Fibroblast of lung (primary cell): ENCODE results near the gene KATNAL1. TPM values are rescaled to one million over a fixed set of nuclear protein-coding genes. Genes with fewer than 3 reads are reported as not detected.
A peak's percentile ranks its signal among the peaks of the same experiment; 100 is the strongest.

ENCODE experiments used
- DNase-seq, 2 donors: peaks; one replicate each; pipeline versions ENCODE4 v3.0.0 to v3.0.0-alpha.2; 2010; ENCODE audit warnings: low read depth in 2 of 2
- H2AFZ ChIP-seq: 2 replicates; pipeline ENCODE4 v1.5.1; 2012; ENCODE audit warnings: low read length, control low read depth, inconsistent platforms
- H3K27ac ChIP-seq: 2 replicates; pipeline ENCODE4 v1.5.1; 2011; ENCODE audit warnings: low read length, control low read depth; ENCODE audit not compliant: insufficient read depth
- H3K27me3 ChIP-seq: 2 replicates; pipeline ENCODE4 v1.5.1; 2011; ENCODE audit warnings: mild to moderate bottlenecking, low read length; ENCODE audit not compliant: control insufficient read depth, insufficient read depth
- H3K36me3 ChIP-seq: 2 replicates; pipeline ENCODE4 v1.5.1; 2011; ENCODE audit warnings: low read length; ENCODE audit not compliant: control insufficient read depth, insufficient read depth
- H3K4me1 ChIP-seq: 2 replicates; pipeline ENCODE4 v1.5.1; 2011; ENCODE audit warnings: low read length; ENCODE audit not compliant: control insufficient read depth, insufficient read depth; ENCODE audit errors: extremely low read depth
- H3K4me2 ChIP-seq: 2 replicates; pipeline ENCODE4 v1.5.1; 2011; ENCODE audit warnings: low read length, control low read depth; ENCODE audit not compliant: insufficient read depth; ENCODE audit errors: extremely low read depth
- H3K4me3 ChIP-seq, 4 experiments: fragments of 200-600 bp in 1 of 4; sonication (generic) in 1 of 4; replicated peaks in 1 of 4; 2 replicates each; pipeline ENCODE4 v1.5.1; 2011 to 2016; ENCODE audit warnings: low read length in 4 of 4, low read depth in 3 of 4, mild to moderate bottlenecking in 3 of 4, control low read depth in 2 of 4, inconsistent platforms in 1 of 4, mixed read lengths in 1 of 4; ENCODE audit not compliant: insufficient read depth in 1 of 4; ENCODE audit errors: control extremely low read depth in 1 of 4
- H3K79me2 ChIP-seq: 2 replicates; pipeline ENCODE4 v1.5.1; 2012; ENCODE audit warnings: mild to moderate bottlenecking, low read length, inconsistent platforms; ENCODE audit not compliant: control insufficient read depth, insufficient read depth
- H3K9ac ChIP-seq: 2 replicates; pipeline ENCODE4 v1.5.1; 2011; ENCODE audit warnings: mild to moderate bottlenecking, low read length, control low read depth; ENCODE audit not compliant: insufficient read depth
- H3K9me3 ChIP-seq: 2 replicates; pipeline ENCODE4 v1.5.1; 2012; ENCODE audit warnings: low read depth, low read length; ENCODE audit not compliant: control insufficient read depth, insufficient read depth
- H4K20me1 ChIP-seq: 2 replicates; pipeline ENCODE4 v1.5.1; 2011; ENCODE audit warnings: low read length; ENCODE audit not compliant: control insufficient read depth, insufficient read depth; ENCODE audit errors: extremely low read depth
- CTCF ChIP-seq, 2 donors: IDR thresholded peaks in 1 of 2; conservative IDR thresholded peaks in 1 of 2; 1 replicate in 1 of 2; 2 replicates in 1 of 2; pipeline ENCODE4 v1.5.1; 2011 to 2012; ENCODE audit warnings: low read length in 2 of 2, control low read depth in 1 of 2, inconsistent platforms in 1 of 2, low read depth in 1 of 2, mild to moderate bottlenecking in 1 of 2
- EZH2 ChIP-seq: IDR thresholded peaks from 2 replicates; pipeline ENCODE4 v1.5.1; 2012; ENCODE audit warnings: low read length, control low read depth, mild to moderate bottlenecking; ENCODE audit errors: missing control alignments
- polyA plus RNA-seq, 2 donors: library from polyadenylated mRNA; depleted of rRNA in 1 of 2; stranded (reverse) in 1 of 2; unstranded in 1 of 2; fragments of >200 nt; gene quantifications; 2 replicates each; pipeline ENCODE4 v1.2.1, GENCODE V29; 2011 to 2012; ENCODE audit warnings: missing spikeins in 1 of 2
- total RNA-seq: library from RNA; depleted of rRNA; stranded (reverse); fragments of >200 nt; gene quantifications from 2 replicates; pipeline ENCODE4 v1.2.1, GENCODE V29; 2014

Gene KATNAL1
- total and polyA plus RNA-seq, 2 donors (not counting 1 experiment from before 2014, with no cell fraction given): 24.8 to 32.7 TPM

- Histone ChIP-seq H4K20me1 (peaks cover 3% of the 10 kb centered on the region), H3K27me3 (no peaks in the 10 kb centered on the region), H3K4me1 (peaks cover 2% of the 10 kb centered on the region), H3K9me3 (no peaks in the 10 kb centered on the region), H3K27ac (no peak overlapping the region), H2AFZ (no peak overlapping the region), H3K36me3 (no peaks in the 10 kb centered on the region), H3K9ac (no peak overlapping the region), H3K4me3 (no peak overlapping the region), H3K4me2 (no peak overlapping the region), H3K79me2 (peaks cover 89% of the 10 kb centered on the region)
- DNase-seq: no peak
- TF ChIP-seq CTCF (conservative IDR thresholded peaks at IDR 0.05 in 1 of 2, IDR thresholded peaks at IDR 0.05 in 1 of 2; ENCODE audit: low read depth in 1 of 2, low read length in 2 of 2) (no peak), EZH2 (no peak)
Observed at GRCh38 chr13:30294004-30294403, 13.3 kb downstream of the KATNAL1 start.

GRCh38 chr13:30292325-30292724 lies 15.0 kb downstream of the KATNAL1 start:
- no peak for TF ChIP-seq EZH2
- TF ChIP-seq CTCF (conservative IDR thresholded peaks at IDR 0.05 in 1 of 2, IDR thresholded peaks at IDR 0.05 in 1 of 2; ENCODE audit: low read depth in 1 of 2, low read length in 2 of 2): no peak
- Histone ChIP-seq H3K4me2 (no peak overlapping the region), H3K9ac (no peak overlapping the region), H3K4me3 (no peak overlapping the region), H3K9me3 (no peaks in the 10 kb centered on the region), H2AFZ (no peak overlapping the region), H3K79me2 (peaks cover 85% of the 10 kb centered on the region), H3K27ac (no peak overlapping the region), H4K20me1 (peaks cover 7% of the 10 kb centered on the region), H3K4me1 (peaks cover 2% of the 10 kb centered on the region), H3K36me3 (no peaks in the 10 kb centered on the region), H3K27me3 (no peaks in the 10 kb centered on the region)
- no peak for DNase-seq

- H4K20me1 ChIP-seq: peaks cover 7% of the 10 kb centered on the region
- no peak overlapping the region for H2AFZ ChIP-seq
- H3K36me3 ChIP-seq: no peaks in the 10 kb centered on the region
- no peak overlapping the region for H3K4me3 ChIP-seq
- TF ChIP-seq CTCF (conservative IDR thresholded peaks at IDR 0.05 in 1 of 2, IDR thresholded peaks at IDR 0.05 in 1 of 2; ENCODE audit: low read depth in 1 of 2, low read length in 2 of 2) (no peak), EZH2 (no peak)
- H3K9ac ChIP-seq: no peak overlapping the region
- no peak overlapping the region for H3K27ac ChIP-seq
- H3K27me3 ChIP-seq: no peaks in the 10 kb centered on the region
- H3K9me3 ChIP-seq: no peaks in the 10 kb centered on the region
- no peak overlapping the region for H3K4me2 ChIP-seq
- peak in 1 of 2 donors; percentile 32 for DNase-seq
- peaks cover 81% of the 10 kb centered on the region for H3K79me2 ChIP-seq
- peaks cover 2% of the 10 kb centered on the region for H3K4me1 ChIP-seq
Observed at GRCh38 chr13:30290812-30291436, 16.4 kb downstream of the KATNAL1 start.
